ENCODE results near the gene LAMA3.
A peak's percentile ranks its signal among the peaks of the same experiment; 100 is the strongest.
"Not testable (repeated sequence)": the region's sequence is repeated elsewhere in the genome, so short reads cannot be mapped to it uniquely, and the experiment has no call there.

The LAMA3 gene

GRCh38 chr18:23731861-23732260 is 42.6 kb downstream of the LAMA3 start:
- no peak overlapping the region for H3K4me3 ChIP-seq (ENCODE audit: low read depth, low read length)
- DNase-seq (ENCODE audit: low read depth), result no peak
- TF ChIP-seq CTCF (IDR thresholded peaks at IDR 0.05; ENCODE audit: low read depth, low read length, missing control alignments), result no peak
- in situ Hi-C loops (cut with HindIII; ENCODE audit: low sequenced_read_pairs), result no loop called here

GRCh38 chr18:23732439-23732838 is 43.2 kb downstream of the LAMA3 start:
- TF ChIP-seq CTCF (IDR thresholded peaks at IDR 0.05; ENCODE audit: low read depth, low read length, missing control alignments), result no peak
- in situ Hi-C loops (cut with HindIII; ENCODE audit: low sequenced_read_pairs), result no loop called here
- no peak for DNase-seq (ENCODE audit: low read depth)
- H3K4me3 ChIP-seq (ENCODE audit: low read depth, low read length), result no peak overlapping the region

DNA sequence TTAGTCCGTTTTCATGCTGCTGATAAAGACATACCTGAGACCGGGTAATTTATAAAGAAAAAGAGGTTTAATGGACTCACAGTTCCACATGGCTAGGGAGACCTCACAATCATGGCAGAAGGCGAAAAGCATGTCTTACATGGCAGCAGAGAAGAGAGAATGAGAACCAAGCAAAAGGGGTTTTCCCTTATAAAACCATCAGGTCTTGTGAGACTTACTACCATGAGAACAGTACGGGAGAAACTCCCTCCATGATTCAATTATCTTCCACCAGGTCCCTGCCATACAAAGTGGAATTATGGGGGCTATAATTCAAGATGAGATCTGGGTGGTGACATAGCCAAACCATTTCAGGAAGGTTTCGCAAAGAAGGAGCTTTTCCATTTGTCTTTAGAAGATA is 44.0 kb downstream of the LAMA3 start:
- DNase-seq (ENCODE audit: low read depth); in situ Hi-C loops (cut with HindIII; ENCODE audit: low sequenced_read_pairs); H3K4me3 ChIP-seq (ENCODE audit: low read depth, low read length): not testable (repeated sequence)

- H3K4me3 ChIP-seq (ENCODE audit: low read depth, low read length), result no peak overlapping the region
- TF ChIP-seq CTCF (IDR thresholded peaks at IDR 0.05; ENCODE audit: low read depth, low read length, missing control alignments), result no peak
- in situ Hi-C loops (cut with HindIII; ENCODE audit: low sequenced_read_pairs), result no loop called here
- no peak for DNase-seq (ENCODE audit: low read depth)
These were observed 44.6 kb downstream of the LAMA3 start for GRCh38 chr18:23733895-23734294.

DNA sequence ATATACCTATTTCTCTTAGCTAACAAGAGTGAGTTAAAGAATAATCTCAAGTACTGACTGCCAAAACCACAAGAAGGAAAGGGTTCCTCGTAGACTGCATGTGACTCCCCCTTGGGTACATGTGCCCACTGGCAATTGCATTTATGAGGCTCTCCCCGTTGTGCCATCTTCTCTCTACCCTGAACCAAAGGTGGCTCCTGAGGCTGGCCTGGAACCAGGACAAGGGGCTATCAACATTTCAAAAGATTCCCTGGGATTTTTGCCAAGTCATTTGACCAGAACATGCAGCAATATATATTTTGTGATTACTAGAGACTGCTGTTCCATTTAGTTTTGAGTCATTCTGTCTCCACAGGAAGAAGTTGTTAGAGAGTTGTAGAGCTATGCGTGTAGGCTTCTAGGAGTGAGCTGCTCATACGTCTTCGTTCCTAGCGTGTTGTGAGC is 45.8 kb downstream of the LAMA3 start:
- in situ Hi-C loops (cut with HindIII; ENCODE audit: low sequenced_read_pairs), result no loop called here
- TF ChIP-seq CTCF (IDR thresholded peaks at IDR 0.05; ENCODE audit: low read depth, low read length, missing control alignments), result no peak
- peak; percentile 29 for DNase-seq (ENCODE audit: low read depth)
- no peak overlapping the region for H3K4me3 ChIP-seq (ENCODE audit: low read depth, low read length)

GRCh38 chr18:23737578-23737977 is 48.3 kb downstream of the LAMA3 start:
- in situ Hi-C loops (cut with HindIII; ENCODE audit: low sequenced_read_pairs), result no loop called here
- DNase-seq (ENCODE audit: low read depth), result no peak
- H3K4me3 ChIP-seq (ENCODE audit: low read depth, low read length), result no peak overlapping the region
- TF ChIP-seq CTCF (IDR thresholded peaks at IDR 0.05; ENCODE audit: low read depth, low read length, missing control alignments), result no peak

DNA sequence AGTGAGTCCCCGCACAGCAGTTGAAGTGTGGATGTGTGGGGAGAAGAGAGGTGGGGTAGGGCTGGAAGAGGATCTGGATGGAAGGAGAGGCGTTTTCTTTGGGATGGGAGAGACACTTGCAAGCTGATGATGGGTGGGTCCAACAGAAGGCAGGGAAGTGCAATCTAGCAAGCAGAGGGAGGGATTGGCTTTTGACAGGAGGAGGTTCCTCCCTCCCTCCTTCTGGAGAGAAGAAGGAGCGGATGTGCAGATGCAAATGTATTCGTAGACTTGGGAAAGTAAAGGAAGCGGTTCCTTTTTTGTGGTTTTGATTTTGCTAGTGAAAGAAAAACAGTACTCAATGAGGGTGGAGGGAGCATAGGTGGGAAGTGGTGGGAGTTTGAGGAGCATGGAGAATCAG is 48.9 kb downstream of the LAMA3 start:
- in situ Hi-C loops (cut with HindIII; ENCODE audit: low sequenced_read_pairs), result no loop called here
- DNase-seq (ENCODE audit: low read depth), result no peak
- no peak overlapping the region for H3K4me3 ChIP-seq (ENCODE audit: low read depth, low read length)
- no peak for TF ChIP-seq CTCF (IDR thresholded peaks at IDR 0.05; ENCODE audit: low read depth, low read length, missing control alignments)
